Spleen (tissue), 11 donors: ENCODE data around the gene KDM4D. TPM values are rescaled to one million over a fixed set of nuclear protein-coding genes. Genes with fewer than 3 reads are reported as not detected.
"Not testable (repeated sequence)": the region's sequence is repeated elsewhere in the genome, so short reads cannot be mapped to it uniquely, and the experiment has no call there.

Source experiments
- DNase-seq: peaks from one replicate; pipeline ENCODE4 v3.0.0-alpha.2; 2020
- H3K27ac ChIP-seq, 8 donors: fragments of 200-600 bp; sonication (generic) in 7 of 8; 1 replicate in 4 of 8; 2 replicates in 4 of 8; pipeline versions ENCODE4 v1.5.0 to v1.8.0; 2016 to 2021; ENCODE audit warnings: inconsistent platforms in 4 of 8, mild to moderate bottlenecking in 4 of 8, moderate library complexity in 1 of 8
- H3K27me3 ChIP-seq, 7 donors: fragments of 200-600 bp; sonication (generic) in 6 of 7; replicated peaks in 1 of 7; 1 replicate in 4 of 7; 2 replicates in 3 of 7; pipeline versions ENCODE4 v1.5.0 to v1.8.0; 2016 to 2021; ENCODE audit warnings: inconsistent platforms in 3 of 7, mild to moderate bottlenecking in 1 of 7
- H3K36me3 ChIP-seq, 6 donors: fragments of 200-600 bp; sonication (generic) in 5 of 6; 1 replicate in 4 of 6; 2 replicates in 2 of 6; pipeline versions ENCODE4 v1.5.0 to v1.8.0; 2016 to 2021; ENCODE audit warnings: inconsistent platforms in 2 of 6
- H3K4me1 ChIP-seq, 6 donors: fragments of 200-600 bp; sonication (generic) in 5 of 6; 1 replicate in 3 of 6; 2 replicates in 3 of 6; pipeline versions ENCODE4 v1.5.0 to v1.8.0; 2016 to 2021; ENCODE audit warnings: inconsistent platforms in 3 of 6
- H3K4me3 ChIP-seq, 8 donors: fragments of 200-600 bp; sonication (generic) in 7 of 8; 1 replicate in 4 of 8; 2 replicates in 4 of 8; pipeline versions ENCODE4 v1.5.0 to v1.8.0; 2016 to 2021; ENCODE audit warnings: inconsistent platforms in 4 of 8, mild to moderate bottlenecking in 4 of 8, moderate library complexity in 2 of 8
- H3K9me3 ChIP-seq, 8 donors: fragments of 200-600 bp; sonication (generic) in 7 of 8; 1 replicate in 4 of 8; 2 replicates in 4 of 8; pipeline versions ENCODE4 v1.5.0 to v1.8.0; 2016 to 2021; ENCODE audit warnings: inconsistent platforms in 4 of 8
- POLR2A ChIP-seq, 3 donors: fragments of 450-650 bp; IDR thresholded peaks; one replicate each; pipeline ENCODE4 v1.5.1; 2017; ENCODE audit warnings: antibody characterized with exemption in 3 of 3, mild to moderate bottlenecking in 1 of 3
- POLR2AphosphoS5 ChIP-seq, 3 donors: sonication (generic); formaldehyde crosslinking; IDR thresholded peaks; one replicate each; pipeline ENCODE4 v1.5.1; 2017; ENCODE audit warnings: antibody characterized with exemption in 3 of 3
- WGBS, 5 donors: extraction: QIAGEN DNeasy Blood & Tissue Kit in 3 of 5; methylation state at CpG; one replicate each; pipeline versions ENCODE4 v1.1.5 to v1.1.7; 2013 to 2018; 5-methylcytosine and 5-hydroxymethylcytosine counted together
- intact Hi-C: fragments of 100-400 bp; cut with DNase I; formaldehyde crosslinking; loops from one replicate; pipeline ENCODE4 v1.15.0; 2023; ENCODE audit warnings: low total_unique reads
- polyA plus RNA-seq, 3 donors: library from polyadenylated mRNA; stranded (reverse); fragments of 200-250 nt; gene quantifications; one replicate each; pipeline ENCODE4 v1.2.1, GENCODE V29; 2013
- total RNA-seq, 7 donors: library from RNA; depleted of rRNA in 3 of 7; stranded (reverse); fragments of >200 nt in 3 of 7; fragmentation: NEBNext Ultra II Directional in 4 of 7; extraction: Animal tissue kit (Norgen Biotek cat#: 25700) in 4 of 7; gene quantifications; one replicate each; pipeline versions ENCODE4 v1.1.0 to v1.2.1, GENCODE V29; 2016 to 2021
- TF ChIP-seq, protein P1 (sequence below), 11 experiments: fragments of 200-600 bp in 7 of 11; fragments of 450-650 bp in 4 of 11; sonication (generic) in 4 of 11; IDR thresholded peaks in 8 of 11; conservative IDR thresholded peaks in 3 of 11; 1 replicate in 7 of 11; 2 replicates in 4 of 11; pipeline versions ENCODE4 v1.4.0 to v1.8.0; 2016 to 2021; ENCODE audit warnings: antibody characterized with exemption in 11 of 11, inconsistent platforms in 4 of 11, mild to moderate bottlenecking in 1 of 11
- donor health status: healthy with polysubstance abuse.
- donor health status: DM: no; HTN: no; CAD: no; lungs with moderate emphysema.
- donor health status: DM: no; HTN: no; CAD: no.
- donor health status: Bipolar disorder and iron deficiency.
- donor health status: healthy.
- donor health status: DM: no; HTN: no; CAD: no.
- donor health status: DM: yes; HTN: yes; CAD: no.

The KDM4D gene
- total and polyA plus RNA-seq, 10 donors: 0.39 to 2.8 (median 1.0) TPM

DNA sequence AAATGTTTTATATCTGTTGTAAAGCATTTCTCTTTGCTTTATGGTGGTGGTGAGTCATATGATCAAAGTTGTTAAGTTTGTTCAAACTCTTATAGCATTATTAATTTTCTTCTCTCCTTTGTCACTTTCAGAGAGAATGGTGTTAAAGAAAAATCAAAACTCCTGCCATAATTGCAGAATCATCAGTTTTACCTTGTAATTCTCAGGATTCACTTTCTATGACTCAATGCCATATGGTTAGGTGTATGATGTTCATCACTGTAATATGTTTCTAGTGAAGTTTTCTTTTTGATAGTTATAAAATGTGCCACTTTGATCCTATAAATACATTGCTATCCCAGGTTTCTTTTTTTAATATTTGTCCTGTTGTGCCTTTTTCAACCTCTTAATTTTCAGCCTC is 37.9 kb downstream of the KDM4D start:
- H3K36me3 ChIP-seq: no peaks in the 10 kb centered on the region
- no peak overlapping the region for H3K4me3 ChIP-seq
- H3K9me3 ChIP-seq: peaks cover 0 to 9% (median 0%) of the 10 kb centered on the region in 8 donors
- H3K27ac ChIP-seq: no peak overlapping the region
- no peaks in the 10 kb centered on the region for H3K4me1 ChIP-seq
- intact Hi-C loops: no loop called here
- peaks cover 0 to 9% (median 0%) of the 10 kb centered on the region in 7 donors for H3K27me3 ChIP-seq
- TF ChIP-seq, protein P1, sequence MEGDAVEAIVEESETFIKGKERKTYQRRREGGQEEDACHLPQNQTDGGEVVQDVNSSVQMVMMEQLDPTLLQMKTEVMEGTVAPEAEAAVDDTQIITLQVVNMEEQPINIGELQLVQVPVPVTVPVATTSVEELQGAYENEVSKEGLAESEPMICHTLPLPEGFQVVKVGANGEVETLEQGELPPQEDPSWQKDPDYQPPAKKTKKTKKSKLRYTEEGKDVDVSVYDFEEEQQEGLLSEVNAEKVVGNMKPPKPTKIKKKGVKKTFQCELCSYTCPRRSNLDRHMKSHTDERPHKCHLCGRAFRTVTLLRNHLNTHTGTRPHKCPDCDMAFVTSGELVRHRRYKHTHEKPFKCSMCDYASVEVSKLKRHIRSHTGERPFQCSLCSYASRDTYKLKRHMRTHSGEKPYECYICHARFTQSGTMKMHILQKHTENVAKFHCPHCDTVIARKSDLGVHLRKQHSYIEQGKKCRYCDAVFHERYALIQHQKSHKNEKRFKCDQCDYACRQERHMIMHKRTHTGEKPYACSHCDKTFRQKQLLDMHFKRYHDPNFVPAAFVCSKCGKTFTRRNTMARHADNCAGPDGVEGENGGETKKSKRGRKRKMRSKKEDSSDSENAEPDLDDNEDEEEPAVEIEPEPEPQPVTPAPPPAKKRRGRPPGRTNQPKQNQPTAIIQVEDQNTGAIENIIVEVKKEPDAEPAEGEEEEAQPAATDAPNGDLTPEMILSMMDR (IDR thresholded peaks at IDR 0.05 in 8 of 11, conservative IDR thresholded peaks at IDR 0.05 in 3 of 11): no peak
- TF ChIP-seq POLR2A (IDR thresholded peaks at IDR 0.05) (no peak), POLR2AphosphoS5 (IDR thresholded peaks at IDR 0.05) (no peak)
- DNase-seq: no peak

DNA sequence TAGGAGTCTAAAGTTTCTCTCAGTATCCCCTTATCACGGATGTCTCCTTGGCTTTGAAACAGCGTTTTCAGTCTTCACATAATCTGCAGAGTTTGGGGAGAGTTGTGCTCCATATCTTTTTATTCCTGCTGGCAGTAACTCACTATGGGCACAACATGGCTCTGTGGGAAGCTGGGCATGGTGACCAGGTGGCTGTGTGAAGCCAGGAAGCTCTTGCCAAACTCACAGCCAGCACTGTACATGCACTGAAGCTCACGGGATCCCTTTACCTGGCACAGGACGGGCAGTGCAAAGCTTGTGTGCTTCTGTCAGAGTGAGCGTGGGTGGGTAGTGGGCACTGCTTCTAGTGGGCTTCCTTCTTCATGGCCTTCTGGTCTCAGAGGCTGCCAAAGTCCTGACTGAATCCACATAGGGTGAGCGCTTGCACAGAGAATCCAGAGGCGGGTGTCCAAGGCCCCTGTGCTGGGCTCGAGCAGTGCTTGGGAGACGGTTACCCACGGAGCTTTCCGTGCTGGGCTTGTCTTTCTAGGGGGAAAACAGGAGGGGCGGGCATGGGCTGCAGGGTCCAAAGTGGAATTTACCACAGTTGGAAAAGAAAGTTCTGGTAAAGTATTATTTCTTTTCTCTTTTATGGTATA is 40.8 kb downstream of the KDM4D start:
- TF ChIP-seq, protein P1 (IDR thresholded peaks at IDR 0.05 in 8 of 11, conservative IDR thresholded peaks at IDR 0.05 in 3 of 11): no peak
- TF ChIP-seq POLR2A (IDR thresholded peaks at IDR 0.05): no peak
- TF ChIP-seq POLR2AphosphoS5 (IDR thresholded peaks at IDR 0.05): no peak
- 86 to 97% (median 91%) methylated on average over 11 to 12 of the region's 12 CpGs for WGBS, 5 donors
- H3K36me3 ChIP-seq: no peaks in the 10 kb centered on the region
- intact Hi-C loops: no loop called here
- H3K27me3 ChIP-seq: peaks cover 0 to 9% (median 0%) of the 10 kb centered on the region in 7 donors
- H3K27ac ChIP-seq: no peak overlapping the region
- H3K4me3 ChIP-seq: no peak overlapping the region
- DNase-seq: no peak
- no peaks in the 10 kb centered on the region for H3K9me3 ChIP-seq
- H3K4me1 ChIP-seq: no peaks in the 10 kb centered on the region

DNA sequence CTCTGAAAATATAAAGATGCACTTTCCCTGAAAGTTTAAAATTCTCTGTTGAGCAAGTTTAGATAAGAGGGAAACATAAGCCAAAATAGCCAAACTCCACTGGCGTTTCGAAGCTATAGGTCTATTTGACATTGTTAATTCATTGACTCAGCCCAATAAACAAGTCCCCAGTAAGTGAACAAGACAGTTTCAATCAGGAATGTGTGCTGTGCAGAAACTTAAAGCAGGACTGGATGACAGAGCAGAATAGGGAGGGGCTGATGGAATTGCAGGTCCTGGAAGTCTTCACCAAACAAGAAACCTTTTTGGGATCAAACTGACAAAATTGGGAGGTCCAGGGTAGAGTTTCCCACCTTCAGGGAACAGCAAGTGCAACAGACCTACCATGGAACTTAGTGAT is 42.6 kb downstream of the KDM4D start:
- H3K36me3 ChIP-seq: no peaks in the 10 kb centered on the region
- no peak for DNase-seq
- H3K9me3 ChIP-seq: no peaks in the 10 kb centered on the region
- H3K4me3 ChIP-seq: no peak overlapping the region
- no peak for TF ChIP-seq POLR2A (IDR thresholded peaks at IDR 0.05)
- no peak for TF ChIP-seq POLR2AphosphoS5 (IDR thresholded peaks at IDR 0.05)
- TF ChIP-seq, protein P1 (IDR thresholded peaks at IDR 0.05 in 8 of 11, conservative IDR thresholded peaks at IDR 0.05 in 3 of 11): no peak
- H3K27me3 ChIP-seq: peaks cover 0 to 9% (median 0%) of the 10 kb centered on the region in 7 donors
- intact Hi-C loops: no loop called here
- WGBS, 5 donors: 87 to 95% (median 90%) methylated on average over 2 of the region's 2 CpGs
- H3K27ac ChIP-seq: no peak overlapping the region
- no peaks in the 10 kb centered on the region for H3K4me1 ChIP-seq

DNA sequence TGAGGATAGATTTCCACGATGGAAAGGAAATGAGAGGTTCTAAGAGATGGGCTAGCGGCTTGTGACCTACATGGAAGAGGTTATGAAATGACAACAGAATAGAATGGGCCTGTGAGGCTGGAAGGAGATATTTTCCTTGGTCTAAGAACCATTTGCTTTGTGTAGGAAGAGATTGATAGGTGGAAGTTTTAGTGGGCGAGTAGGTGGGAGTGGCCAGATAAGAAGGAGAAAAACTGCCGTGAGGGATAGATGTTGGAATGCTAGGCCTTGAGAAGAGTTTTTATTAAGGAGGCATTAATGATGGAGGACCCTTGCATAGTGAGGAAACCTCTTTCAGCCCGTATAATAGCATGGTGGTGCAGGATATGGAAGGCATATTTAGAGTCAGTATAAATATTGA is 48.0 kb downstream of the KDM4D start:
- H3K4me3 ChIP-seq, H3K36me3 ChIP-seq, H3K4me1 ChIP-seq, DNase-seq, H3K27ac ChIP-seq, intact Hi-C loops, H3K27me3 ChIP-seq, H3K9me3 ChIP-seq: not testable (repeated sequence)
- WGBS, 5 donors: 81 to 92% (median 86%) methylated on average over 5 of the region's 5 CpGs

DNA sequence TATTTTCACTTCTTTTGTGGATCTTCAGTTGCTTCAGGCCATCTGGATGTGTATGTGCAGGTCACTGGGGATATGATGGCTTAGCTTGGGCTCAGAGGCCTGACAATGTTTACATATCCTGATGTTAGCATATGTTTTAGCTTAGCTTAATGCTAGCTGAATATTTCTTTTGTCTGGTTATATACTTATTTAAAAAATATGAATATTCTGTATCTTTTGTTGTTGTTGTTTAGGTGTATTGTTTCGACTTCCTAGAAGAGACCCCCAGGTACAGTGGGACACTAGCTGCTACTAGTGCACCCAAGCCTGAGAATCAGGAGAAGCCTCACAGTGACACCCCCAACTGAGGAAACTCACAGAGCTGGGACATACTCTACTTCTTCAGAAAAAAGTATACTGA is 51.4 kb downstream of the KDM4D start, which contains the start of gene KDM4E:
TSS of gene KDM4E (plus strand) at position 301 of the 400 bp plus-strand sequence. CDS start 300 bp downstream, outside the sequence.
- no peak within 1 kb of the TSS for H3K27ac ChIP-seq
- no peak within 1 kb of the TSS for H3K4me3 ChIP-seq
- no peaks in the 10 kb centered on the region for H3K4me1 ChIP-seq
- intact Hi-C loops: no loop called here
- H3K36me3 ChIP-seq: no peaks in the 10 kb centered on the region
- WGBS, 5 donors: 90 to 97% (median 94%) methylated on average over 1 of the region's 1 CpG
- no peaks in the 10 kb centered on the region for H3K9me3 ChIP-seq
- TF ChIP-seq POLR2AphosphoS5 (IDR thresholded peaks at IDR 0.05) (no peak), POLR2A (IDR thresholded peaks at IDR 0.05) (no peak)
- TF ChIP-seq, protein P1 (IDR thresholded peaks at IDR 0.05 in 8 of 11, conservative IDR thresholded peaks at IDR 0.05 in 3 of 11): no peak
- no peaks in the 10 kb centered on the region for H3K27me3 ChIP-seq
- DNase-seq: no peak

DNA sequence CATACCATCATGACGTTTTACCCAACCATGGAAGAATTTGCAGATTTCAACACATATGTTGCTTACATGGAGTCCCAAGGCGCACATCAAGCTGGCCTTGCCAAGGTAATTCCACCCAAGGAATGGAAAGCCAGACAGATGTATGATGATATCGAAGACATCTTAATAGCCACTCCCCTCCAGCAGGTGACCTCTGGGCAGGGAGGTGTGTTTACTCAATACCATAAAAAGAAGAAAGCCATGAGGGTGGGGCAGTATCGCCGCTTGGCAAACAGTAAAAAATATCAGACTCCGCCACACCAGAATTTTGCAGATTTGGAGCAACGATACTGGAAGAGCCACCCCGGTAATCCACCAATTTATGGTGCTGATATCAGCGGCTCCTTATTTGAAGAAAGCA is 52.1 kb downstream of the KDM4D start:
- WGBS, 5 donors: 87 to 94% (median 90%) methylated on average over 6 to 9 of the region's 9 CpGs
- intact Hi-C loops, H3K27ac ChIP-seq, H3K4me3 ChIP-seq, H3K27me3 ChIP-seq, H3K4me1 ChIP-seq, H3K9me3 ChIP-seq, H3K36me3 ChIP-seq, DNase-seq: not testable (repeated sequence)
